T-helper 1 cell treated with Interleukin-12 subunit alpha and Interleukin-12 subunit beta and Interleukin-4 antibody, amounts not matched to agents 30 μg/mL and 1 μg/mL, for 36 hours (primary cell): ENCODE results near the gene ELMO3.

Source experiments
- H3K27ac Mint-ChIP-seq: one replicate; pipeline ENCODE4 v1.8.0; 2021; ENCODE audit warnings: mild to moderate bottlenecking, mixed read lengths
- H3K27me3 Mint-ChIP-seq: one replicate; pipeline ENCODE4 v1.8.0; 2021; ENCODE audit warnings: low read depth, mixed read lengths
- H3K36me3 Mint-ChIP-seq: one replicate; pipeline ENCODE4 v1.8.0; 2021; ENCODE audit warnings: low read depth, mixed read lengths
- H3K4me1 Mint-ChIP-seq: one replicate; pipeline ENCODE4 v1.8.0; 2021; ENCODE audit warnings: low read depth, mixed read lengths
- H3K4me3 Mint-ChIP-seq: one replicate; pipeline ENCODE4 v1.8.0; 2021; ENCODE audit warnings: mild to moderate bottlenecking, moderate library complexity, mixed read lengths
- H3K9me3 Mint-ChIP-seq: one replicate; pipeline ENCODE4 v1.8.0; 2021; ENCODE audit warnings: mixed read lengths

ELMO3 gene

GRCh38 chr16:67206838-67207248 lies 7.9 kb downstream of the ELMO3 start:
- no peaks in the 10 kb centered on the region for H3K4me1 Mint-ChIP-seq

DNA sequence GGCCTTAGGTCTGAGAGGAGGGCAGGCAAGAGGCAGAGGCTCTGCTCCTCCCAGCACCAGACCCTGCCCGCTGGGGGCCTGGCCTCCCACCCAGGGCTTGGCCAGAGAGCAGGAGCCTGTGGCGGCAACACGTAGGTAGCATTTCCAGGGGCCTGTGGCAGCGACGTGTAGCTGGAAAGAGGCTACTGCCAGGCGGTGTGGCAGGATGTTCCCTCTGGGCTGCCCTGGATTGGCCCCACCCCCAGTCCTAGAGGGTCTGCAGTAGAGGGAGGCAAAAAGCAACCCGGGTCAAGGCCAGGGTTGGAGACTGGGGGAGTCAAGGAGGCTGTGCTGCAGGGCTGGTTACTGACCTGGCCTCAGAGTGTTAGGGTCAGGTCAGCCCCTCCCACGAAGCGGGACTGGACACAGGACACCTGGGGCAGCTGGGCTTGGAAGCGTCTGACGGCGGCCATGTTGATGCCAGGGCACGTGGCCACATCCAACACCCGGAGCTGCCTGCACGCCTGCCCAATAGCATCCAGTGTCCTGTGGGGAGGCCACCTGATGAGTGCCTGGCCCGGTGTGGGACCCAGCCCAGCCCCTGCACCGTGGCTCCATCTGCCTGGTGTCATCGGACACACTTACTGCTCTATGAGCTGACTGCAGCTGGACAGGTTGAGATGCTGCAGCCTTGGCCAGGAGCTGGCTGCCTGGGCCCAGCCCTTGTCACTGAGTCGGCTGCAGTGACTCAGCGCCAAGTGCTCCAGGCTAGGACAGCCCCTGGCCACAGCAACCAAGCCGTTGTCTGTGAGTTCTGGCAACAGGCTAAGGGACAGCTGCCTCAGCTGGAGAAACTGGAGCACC lies 8.5 kb downstream of the ELMO3 start:
- no peaks in the 10 kb centered on the region for H3K9me3 Mint-ChIP-seq
- H3K4me3 Mint-ChIP-seq = no peak overlapping the region
- H3K27me3 Mint-ChIP-seq = no peaks in the 10 kb centered on the region
- no peaks in the 10 kb centered on the region for H3K4me1 Mint-ChIP-seq
- H3K27ac Mint-ChIP-seq = no peak overlapping the region
- peaks cover 3% of the 10 kb centered on the region for H3K36me3 Mint-ChIP-seq

More at GRCh38 chr16:67206838-67207248, 7.9 kb downstream of the ELMO3 start:
- Mint-ChIP-seq H3K27ac (no peak overlapping the region), H3K36me3 (peaks cover 3% of the 10 kb centered on the region), H3K27me3 (no peaks in the 10 kb centered on the region), H3K4me3 (no peak overlapping the region), H3K9me3 (no peaks in the 10 kb centered on the region)

- no peaks in the 10 kb centered on the region for H3K9me3 Mint-ChIP-seq
- no peaks in the 10 kb centered on the region for H3K27me3 Mint-ChIP-seq
- H3K27ac Mint-ChIP-seq = no peak overlapping the region
- H3K36me3 Mint-ChIP-seq = peaks cover 3% of the 10 kb centered on the region
- H3K4me3 Mint-ChIP-seq = no peak overlapping the region
- no peaks in the 10 kb centered on the region for H3K4me1 Mint-ChIP-seq
These were observed 9.4 kb downstream of the ELMO3 start for GRCh38 chr16:67208154-67208896.

GRCh38 chr16:67209565-67209964 lies 10.6 kb downstream of the ELMO3 start:
- no peak overlapping the region for H3K27ac Mint-ChIP-seq
- H3K4me3 Mint-ChIP-seq = no peak overlapping the region
- no peaks in the 10 kb centered on the region for H3K27me3 Mint-ChIP-seq
- no peaks in the 10 kb centered on the region for H3K4me1 Mint-ChIP-seq
- H3K9me3 Mint-ChIP-seq = no peaks in the 10 kb centered on the region
- peaks cover 3% of the 10 kb centered on the region for H3K36me3 Mint-ChIP-seq

GRCh38 chr16:67210069-67210937 lies 11.4 kb downstream of the ELMO3 start:
- H3K36me3 Mint-ChIP-seq = peaks cover 3% of the 10 kb centered on the region
- H3K4me3 Mint-ChIP-seq = no peak overlapping the region
- H3K9me3 Mint-ChIP-seq = no peaks in the 10 kb centered on the region
- no peak overlapping the region for H3K27ac Mint-ChIP-seq
- H3K27me3 Mint-ChIP-seq = no peaks in the 10 kb centered on the region
- no peaks in the 10 kb centered on the region for H3K4me1 Mint-ChIP-seq

DNA sequence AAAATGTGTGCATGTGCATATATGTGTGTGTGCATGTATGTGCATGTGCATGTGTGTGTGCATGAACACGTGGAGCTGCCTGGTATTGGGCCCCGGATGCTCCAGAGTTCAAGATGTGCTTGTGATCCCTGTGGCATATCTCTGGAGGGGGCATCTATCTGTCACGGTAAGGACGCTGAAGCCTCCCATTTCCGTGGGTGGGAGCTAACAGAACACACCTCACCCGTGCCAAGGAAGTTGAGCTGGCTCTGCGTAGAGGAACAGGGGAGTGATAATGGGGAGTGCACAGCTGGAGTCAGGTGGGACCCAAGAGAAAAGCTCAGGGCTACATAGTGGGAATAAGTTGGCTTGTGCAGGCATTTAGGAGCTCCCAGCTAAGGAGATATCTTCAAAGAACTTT lies 12.7 kb downstream of the ELMO3 start:
- no peak overlapping the region for H3K4me3 Mint-ChIP-seq
- H3K36me3 Mint-ChIP-seq = peaks cover 3% of the 10 kb centered on the region

DNA sequence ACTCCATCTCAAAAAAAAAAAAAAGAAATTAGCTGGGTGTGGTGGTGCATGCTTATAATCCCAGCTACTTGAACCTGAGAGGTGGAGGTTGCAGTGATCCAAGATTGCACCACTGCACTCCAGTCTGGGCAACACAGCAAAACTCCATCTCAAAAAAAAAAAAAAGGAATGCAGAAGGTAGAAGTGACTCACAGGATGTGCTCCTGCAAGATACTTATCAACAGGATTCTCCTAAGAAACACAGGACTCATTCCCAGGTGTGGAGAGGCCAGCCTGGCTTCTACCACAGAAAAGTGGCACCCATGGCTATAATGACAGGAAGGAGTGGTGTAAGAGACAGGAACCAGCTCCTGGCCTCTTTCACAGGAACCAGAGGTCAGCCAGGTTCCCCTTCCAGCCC lies 13.8 kb downstream of the ELMO3 start:
- Mint-ChIP-seq H3K4me1 (peaks cover 15% of the 10 kb centered on the region), H3K9me3 (no peaks in the 10 kb centered on the region), H3K27ac (no peak overlapping the region), H3K4me3 (no peak overlapping the region), H3K36me3 (no peaks in the 10 kb centered on the region), H3K27me3 (no peaks in the 10 kb centered on the region)

More for the DNA sequence above, 12.7 kb downstream of the ELMO3 start:
- H3K27ac Mint-ChIP-seq = no peak overlapping the region
- H3K27me3 Mint-ChIP-seq = no peaks in the 10 kb centered on the region
- peaks cover 4% of the 10 kb centered on the region for H3K4me1 Mint-ChIP-seq
- H3K9me3 Mint-ChIP-seq = no peaks in the 10 kb centered on the region

DNA sequence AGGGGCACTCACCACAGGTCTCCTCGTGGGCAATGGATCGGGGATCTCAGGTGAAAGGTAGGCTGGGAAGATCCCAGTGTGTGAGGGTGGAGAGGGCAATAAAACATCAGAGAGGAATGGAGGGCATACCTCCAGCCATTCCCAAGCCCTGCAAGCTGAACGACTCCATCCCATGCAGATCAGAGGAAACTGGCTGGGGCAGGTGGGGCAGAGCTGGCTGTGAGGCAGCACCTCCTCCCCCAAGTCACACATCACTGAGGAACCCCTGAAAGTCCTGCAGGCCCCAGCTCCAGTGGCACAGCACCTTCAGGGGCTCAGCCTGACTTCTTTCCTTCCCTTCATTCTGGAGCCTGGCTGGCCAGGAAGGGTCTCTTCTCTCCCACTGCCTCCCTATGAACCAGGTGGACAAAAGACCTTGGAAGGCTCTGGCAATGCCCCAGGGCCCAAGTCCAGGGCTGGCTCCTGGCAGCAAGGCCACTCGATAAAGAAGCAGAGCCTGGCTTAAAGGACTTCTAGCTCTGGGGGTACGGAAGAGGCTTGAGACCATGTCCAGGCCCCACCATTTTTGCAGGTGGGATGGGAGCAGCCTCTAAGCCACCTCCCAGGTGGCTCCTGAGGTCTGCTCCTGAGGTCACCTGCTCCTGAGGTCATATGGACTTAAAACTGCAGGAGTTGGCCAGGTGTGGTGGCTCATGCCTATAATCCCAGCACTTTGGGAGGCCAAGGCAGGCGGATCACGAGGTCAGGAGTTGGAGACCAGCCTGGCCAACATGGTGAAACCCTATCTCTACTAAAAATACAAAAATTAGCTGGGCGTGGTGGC lies 14.5 kb downstream of the ELMO3 start:
- Mint-ChIP-seq H3K4me3 (no peak overlapping the region), H3K9me3 (no peaks in the 10 kb centered on the region), H3K27me3 (no peaks in the 10 kb centered on the region), H3K4me1 (peaks cover 16% of the 10 kb centered on the region), H3K27ac (no peak overlapping the region), H3K36me3 (no peaks in the 10 kb centered on the region)

GRCh38 chr16:67215706-67216105 lies 16.8 kb downstream of the ELMO3 start:
- Mint-ChIP-seq H3K27ac (peak overlapping the region; percentile 26), H3K4me1 (peaks cover 16% of the 10 kb centered on the region), H3K9me3 (no peaks in the 10 kb centered on the region), H3K27me3 (no peaks in the 10 kb centered on the region), H3K4me3 (no peak overlapping the region), H3K36me3 (no peaks in the 10 kb centered on the region)

- no peaks in the 10 kb centered on the region for H3K36me3 Mint-ChIP-seq
- no peak overlapping the region for H3K4me3 Mint-ChIP-seq
- peaks cover 16% of the 10 kb centered on the region for H3K4me1 Mint-ChIP-seq
- no peaks in the 10 kb centered on the region for H3K27me3 Mint-ChIP-seq
- H3K27ac Mint-ChIP-seq = no peak overlapping the region
- H3K9me3 Mint-ChIP-seq = no peaks in the 10 kb centered on the region
These were observed 17.9 kb downstream of the ELMO3 start for GRCh38 chr16:67216612-67217490.

GRCh38 chr16:67223992-67224391 lies 25.1 kb downstream of the ELMO3 start:
- H3K9me3 Mint-ChIP-seq = no peaks in the 10 kb centered on the region
- peaks cover 44% of the 10 kb centered on the region for H3K4me1 Mint-ChIP-seq
- peak overlapping the region; percentile 2 for H3K27ac Mint-ChIP-seq
- H3K36me3 Mint-ChIP-seq = peaks cover 10% of the 10 kb centered on the region
- no peak overlapping the region for H3K4me3 Mint-ChIP-seq
- H3K27me3 Mint-ChIP-seq = no peaks in the 10 kb centered on the region

- peaks cover 44% of the 10 kb centered on the region for H3K4me1 Mint-ChIP-seq
- peaks cover 26% of the 10 kb centered on the region for H3K36me3 Mint-ChIP-seq
These were observed 27.4 kb downstream of the ELMO3 start for GRCh38 chr16:67226295-67226803.

More at GRCh38 chr16:67226295-67226803, 27.4 kb downstream of the ELMO3 start:
- H3K9me3 Mint-ChIP-seq = no peaks in the 10 kb centered on the region
- H3K4me3 Mint-ChIP-seq = peak overlapping the region; percentile 96
- H3K27me3 Mint-ChIP-seq = no peaks in the 10 kb centered on the region
- H3K27ac Mint-ChIP-seq = peak overlapping the region; percentile 91
